T47D (cell line): Measurements from ENCODE around the gene GADD45A.
"Not testable (repeated sequence)": the region's sequence is repeated elsewhere in the genome, so short reads cannot be mapped to it uniquely, and the experiment has no call there.

Experiments
- DNase-seq, 2 experiments: peaks; one replicate each; pipeline versions ENCODE4 v3.0.0 to v3.0.0-alpha.2; 2011 to 2012; ENCODE audit warnings: low read depth in 1 of 2, low spot score in 1 of 2
- JUND ChIP-seq: IDR thresholded peaks from 2 replicates; pipeline ENCODE4 v1.6.1; 2012; ENCODE audit warnings: low read depth
- in situ Hi-C: cut with HindIII; loops from 2 replicates; pipeline ENCODE4 v1.10.0; 2016; ENCODE audit warnings: low sequenced_read_pairs, low pct_unique_long_range_greater_than_20kb

The GADD45A gene

DNA sequence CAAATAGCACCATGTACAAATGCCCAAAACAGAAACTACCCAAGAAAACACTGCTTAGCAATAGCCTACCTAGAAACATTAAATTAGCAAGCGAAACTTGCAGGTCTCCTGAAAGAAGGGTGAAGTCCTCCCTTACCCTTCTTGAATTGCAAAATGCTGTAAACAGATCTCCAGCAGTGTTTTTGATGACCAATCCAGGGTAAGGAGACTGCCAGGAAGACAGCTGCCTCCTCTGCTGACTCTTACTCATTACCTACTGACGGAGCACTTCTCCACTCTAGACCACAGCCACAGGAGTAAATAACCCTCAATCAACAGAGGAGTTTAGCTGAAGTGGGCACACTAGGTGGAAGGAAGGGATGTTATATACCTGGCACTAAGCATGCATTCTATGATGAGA, 32.2 kb upstream of the GADD45A start:
- in situ Hi-C loops = no loop called here
- no peak for TF ChIP-seq JUND
- no peak for DNase-seq

DNA sequence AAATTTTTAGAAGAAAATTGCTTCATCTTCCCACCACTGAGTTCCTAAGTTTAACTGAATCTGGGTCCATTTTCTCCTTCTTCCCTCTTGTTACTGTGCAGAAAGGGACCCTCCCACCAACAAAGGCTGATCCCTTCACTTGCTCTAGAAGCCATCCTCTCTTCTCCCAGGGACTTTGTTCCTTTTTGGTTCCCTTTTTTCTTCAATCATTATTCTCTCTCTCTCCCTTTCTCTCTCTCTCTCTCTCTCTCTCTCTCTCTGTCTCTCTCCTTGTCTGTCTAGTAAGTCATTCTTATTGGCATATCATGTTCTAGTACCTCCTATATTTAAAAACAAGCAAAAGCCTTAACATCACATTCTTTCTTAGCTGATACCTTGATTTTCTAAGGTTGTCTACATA, 31.7 kb upstream of the GADD45A start:
- TF ChIP-seq JUND = no peak
- in situ Hi-C loops = no loop called here
- no peak for DNase-seq

DNA sequence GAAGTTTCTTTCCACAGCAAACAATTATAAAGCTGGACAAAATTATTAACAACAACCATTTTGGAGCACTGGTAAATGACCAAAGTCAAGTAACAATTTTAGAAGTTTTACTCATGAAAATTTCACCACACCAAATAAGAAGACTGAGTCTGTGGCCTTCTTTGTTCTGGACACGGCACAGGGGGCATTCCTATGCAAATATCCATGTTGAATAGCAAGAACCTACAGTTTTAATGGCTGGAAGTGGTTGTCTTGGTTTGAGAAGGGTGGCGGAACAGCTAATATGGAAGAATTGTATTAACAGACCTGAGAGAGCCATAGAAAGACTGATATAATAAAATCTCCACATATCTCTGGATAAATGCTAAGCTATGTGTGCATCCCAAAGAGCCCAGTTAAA, 29.4 kb upstream of the GADD45A start:
- in situ Hi-C loops = no loop called here
- no peak for DNase-seq
- no peak for TF ChIP-seq JUND

DNA sequence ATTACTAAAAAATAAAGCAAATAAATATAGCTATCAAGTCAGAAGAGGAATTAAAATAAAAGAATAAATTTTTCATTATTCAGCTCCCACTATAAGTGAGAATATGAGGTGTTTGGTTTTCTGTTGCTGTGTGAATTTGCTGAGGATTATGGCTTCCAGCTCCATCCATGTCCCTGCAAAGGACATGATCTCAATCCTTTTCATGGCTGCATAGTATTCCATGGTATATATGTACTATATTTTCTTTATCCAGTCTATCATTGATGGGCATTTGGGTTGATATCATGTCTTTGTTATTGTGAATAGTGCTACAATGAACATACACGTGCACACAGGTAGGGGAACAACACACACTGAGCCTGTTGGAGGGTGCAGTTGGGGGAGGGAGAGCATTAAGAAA, 27.8 kb upstream of the GADD45A start:
- in situ Hi-C loops, DNase-seq: not testable (repeated sequence)

GRCh38 chr1:67659229-67659628, 25.8 kb upstream of the GADD45A start:
- DNase-seq = no peak
- in situ Hi-C loops = no loop called here
- TF ChIP-seq JUND = no peak

- no peak for TF ChIP-seq JUND
- in situ Hi-C loops = no loop called here
- DNase-seq = no peak
Observed at GRCh38 chr1:67662884-67663283, 22.1 kb upstream of the GADD45A start.

- in situ Hi-C loops = no loop called here
- TF ChIP-seq JUND = no peak
- DNase-seq = no peak
Observed at GRCh38 chr1:67664048-67664447, 21.0 kb upstream of the GADD45A start.

GRCh38 chr1:67665307-67665706, 19.7 kb upstream of the GADD45A start:
- in situ Hi-C loops, DNase-seq: not testable (repeated sequence)

- in situ Hi-C loops = no loop called here
- TF ChIP-seq JUND = no peak
- DNase-seq = no peak
Observed at GRCh38 chr1:67666636-67667035, 18.4 kb upstream of the GADD45A start.

DNA sequence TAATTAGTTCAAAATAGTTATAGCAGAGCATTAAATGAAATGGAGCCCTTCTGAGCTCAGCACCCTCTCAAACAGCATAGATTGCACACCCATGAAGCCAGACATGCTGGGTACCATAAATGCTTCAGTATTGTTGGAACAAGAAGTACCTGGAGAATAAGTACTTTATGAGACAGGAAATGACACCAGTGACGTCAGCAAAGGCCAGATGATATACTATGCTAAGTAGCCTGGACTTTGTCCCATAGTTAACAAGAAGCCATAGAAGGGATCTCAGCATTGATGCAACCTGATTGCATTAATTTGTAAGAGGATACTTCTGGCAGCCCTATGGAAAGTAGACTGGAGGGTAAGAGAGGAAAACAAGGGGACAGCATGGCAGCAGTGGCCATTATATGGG, 16.3 kb upstream of the GADD45A start:
- TF ChIP-seq JUND = no peak
- in situ Hi-C loops = no loop called here
- DNase-seq = no peak

DNA sequence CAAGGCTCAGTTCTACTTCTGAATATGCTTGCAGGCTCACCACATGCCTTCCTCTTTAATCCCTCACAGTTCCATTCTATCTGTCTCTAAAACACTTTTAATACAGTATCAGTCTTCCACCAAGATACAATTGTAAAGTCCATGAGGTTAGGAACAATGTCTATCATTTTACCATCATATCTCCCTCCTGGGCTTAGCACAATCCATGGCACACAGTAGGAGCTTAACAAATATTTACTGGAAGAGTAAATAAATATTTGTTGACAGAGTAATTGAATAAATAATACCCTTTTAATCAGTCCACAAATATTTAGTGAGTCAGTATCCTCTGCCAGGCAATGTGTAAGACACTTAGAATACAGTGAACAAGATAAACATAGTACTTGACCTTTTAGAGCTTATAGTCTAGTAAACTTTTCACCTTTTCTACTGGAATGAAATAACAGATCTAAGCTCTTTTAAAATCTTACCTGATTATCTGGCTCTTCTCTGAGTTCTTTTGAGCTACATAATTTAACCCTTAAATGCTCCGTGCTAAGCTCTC, 12.7 kb upstream of the GADD45A start:
- no peak for TF ChIP-seq JUND
- in situ Hi-C loops = no loop called here
- DNase-seq = no peak

- no peak for TF ChIP-seq JUND
- DNase-seq = no peak
- in situ Hi-C loops = no loop called here
Observed at GRCh38 chr1:67673468-67674201, 11.4 kb upstream of the GADD45A start.

GRCh38 chr1:67674260-67675011, 10.6 kb upstream of the GADD45A start:
- in situ Hi-C loops = no loop called here
- no peak for DNase-seq
- TF ChIP-seq JUND = no peak
